Activated T-cell treated with anti-CD3 and anti-CD28 coated beads for 24 hours (primary cell): Measurements from ENCODE around the gene TRIL.

Source experiments
- DNase-seq: peaks from one replicate; pipeline ENCODE4 v3.0.0-alpha.2; 2020; ENCODE audit warnings: low read depth

Gene TRIL

GRCh38 chr7:28983396-28984190 lies 25.5 kb upstream of the TRIL start:
- DNase-seq = no peak

DNA sequence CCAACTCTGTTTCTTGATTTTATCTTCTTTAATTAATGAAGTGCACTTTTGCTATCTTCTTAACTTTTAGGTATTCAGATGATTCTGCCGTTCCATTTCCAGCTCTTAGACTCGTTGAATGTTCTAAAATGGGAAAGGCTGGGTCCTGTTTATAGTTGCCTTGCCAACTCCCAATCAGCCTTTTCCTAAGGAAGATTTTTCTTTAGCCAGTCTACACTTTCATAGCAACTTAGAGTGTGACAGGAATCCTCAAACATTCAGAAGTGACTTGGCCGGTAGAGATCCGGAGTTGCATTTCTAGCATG lies 23.0 kb upstream of the TRIL start:
- no peak for DNase-seq

- no peak for DNase-seq
These were observed 22.5 kb upstream of the TRIL start for GRCh38 chr7:28980451-28981160.

DNA sequence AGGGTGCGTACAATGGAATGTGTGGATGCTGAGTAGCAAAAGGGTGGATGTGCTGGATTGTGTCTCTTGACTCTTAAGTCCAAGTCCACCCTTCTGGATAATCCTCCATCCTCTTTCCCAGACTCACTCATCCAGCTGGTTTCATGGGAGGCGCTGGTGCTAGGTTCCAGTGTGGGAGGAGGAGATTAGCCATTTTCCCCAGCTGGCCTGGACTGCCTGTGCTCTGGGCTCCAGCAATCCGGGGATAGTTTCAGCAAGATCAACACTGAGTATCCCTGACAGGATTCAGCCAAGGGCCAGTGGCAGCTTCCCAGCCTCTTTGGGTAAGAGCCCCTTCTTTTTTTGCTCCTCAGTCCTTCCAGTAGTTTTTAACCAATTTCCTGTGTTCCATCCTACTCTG lies 21.6 kb upstream of the TRIL start:
- no peak for DNase-seq

GRCh38 chr7:28977881-28978280 lies 19.8 kb upstream of the TRIL start:
- no peak for DNase-seq

DNA sequence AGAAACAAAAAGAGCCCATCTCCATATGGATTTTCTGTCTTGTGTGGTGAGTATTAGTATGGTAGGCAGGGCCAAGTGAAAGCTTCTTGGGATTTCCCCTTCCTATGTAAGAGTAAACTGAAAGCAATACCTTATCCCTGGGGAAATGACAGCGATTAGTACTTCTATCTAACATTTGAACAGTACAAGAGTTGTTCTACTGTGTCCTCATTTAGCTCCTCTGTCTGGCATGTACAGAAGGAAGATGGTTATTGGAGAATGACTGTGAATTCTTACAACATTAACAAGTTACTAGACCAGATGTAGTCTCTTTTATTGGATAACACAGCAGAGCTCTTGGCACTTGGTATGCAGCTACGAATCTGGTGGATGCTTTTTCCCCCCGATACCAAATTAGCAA lies 17.9 kb upstream of the TRIL start:
- DNase-seq = no peak

DNA sequence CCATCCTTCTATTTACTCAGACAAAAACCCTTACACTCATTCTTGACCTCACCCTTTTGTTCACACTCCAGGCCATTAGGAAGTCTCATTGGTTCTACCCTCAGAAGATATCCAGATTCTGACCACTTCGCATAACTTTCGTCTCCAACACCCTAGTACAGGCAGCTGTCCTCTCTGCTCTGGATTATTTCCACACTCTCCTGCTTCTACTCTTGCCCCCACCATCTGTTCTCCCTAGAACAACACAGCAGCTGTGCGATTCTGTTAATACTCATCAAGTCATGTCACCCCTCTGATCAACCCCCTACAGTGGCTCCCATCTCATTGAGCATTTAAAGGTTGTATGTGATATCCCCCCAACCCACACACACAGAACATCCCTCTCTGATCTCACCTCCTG lies 15.5 kb upstream of the TRIL start:
- DNase-seq = no peak

DNA sequence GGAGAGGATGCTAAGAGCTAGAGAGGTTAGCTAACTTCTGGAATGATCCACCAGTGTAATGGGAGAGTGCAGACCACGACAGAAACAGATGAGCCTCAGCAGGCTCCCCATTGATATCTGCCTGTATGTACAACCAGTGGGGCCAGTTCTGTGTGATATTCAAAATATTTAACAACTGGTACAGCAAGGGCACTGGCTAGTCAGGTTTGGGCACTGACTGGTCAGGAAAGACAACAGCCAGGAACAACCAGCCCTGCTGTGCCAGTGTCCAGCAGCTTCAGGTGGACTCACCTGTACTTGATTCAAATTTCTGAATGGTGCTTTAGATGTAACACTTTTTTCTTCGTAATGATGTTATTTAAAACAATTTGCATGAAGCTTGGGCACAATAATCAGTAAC lies 5.9 kb upstream of the TRIL start:
- DNase-seq = no peak

DNA sequence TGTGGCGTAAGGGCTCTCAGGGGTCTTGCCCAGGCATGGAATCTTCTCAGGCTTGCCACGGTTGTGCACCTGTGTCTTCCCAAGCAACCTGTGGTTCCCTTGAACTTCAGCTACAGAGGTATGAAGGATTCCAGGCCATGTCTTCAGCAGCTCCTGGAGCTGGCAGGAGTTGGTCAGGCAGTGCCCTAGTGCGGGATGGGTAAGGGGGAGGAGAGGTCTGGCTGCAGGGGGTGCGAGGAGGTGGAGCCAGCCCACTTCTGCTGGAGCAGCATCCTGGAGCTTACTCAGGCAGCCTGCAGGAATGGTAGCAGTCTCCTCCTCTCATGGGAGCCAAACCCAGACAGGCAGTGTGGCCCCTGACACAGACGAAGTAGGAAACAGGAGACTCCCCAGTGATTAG lies 3.8 kb upstream of the TRIL start:
- no peak for DNase-seq

- DNase-seq = no peak
These were observed 2.1 kb upstream of the TRIL start for GRCh38 chr7:28960071-28960840.

- DNase-seq = no peak
These were observed 834 bp upstream of the TRIL start for GRCh38 chr7:28958980-28959347.

- DNase-seq = no peak
These were observed 337 bp downstream of the TRIL start for GRCh38 chr7:28957751-28958234.

GRCh38 chr7:28957064-28957750 lies 923 bp downstream of the TRIL start:
- no peak for DNase-seq

DNA sequence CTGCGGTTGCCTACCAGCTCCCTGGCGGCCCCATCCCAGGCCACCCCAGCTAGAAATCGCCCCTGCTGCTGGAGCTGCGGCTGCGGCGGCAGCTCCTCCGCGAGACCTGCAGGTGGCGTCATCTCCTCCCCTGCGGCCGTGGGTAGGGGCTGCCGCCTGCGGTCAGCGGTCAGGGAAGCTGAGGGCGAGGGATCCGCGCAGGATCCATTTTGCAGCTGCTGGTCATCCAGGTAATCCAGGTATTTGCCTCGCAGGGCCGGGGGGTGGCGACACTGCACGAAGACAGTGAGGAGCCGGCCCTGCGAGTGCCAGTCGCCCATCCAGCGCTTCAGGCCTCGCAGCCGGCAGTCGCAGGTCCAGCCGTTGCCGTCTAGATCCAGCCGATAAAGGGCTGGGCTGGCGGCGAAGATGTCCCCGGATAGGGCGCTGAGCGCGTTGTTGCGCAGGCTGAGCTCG lies 1.5 kb downstream of the TRIL start:
- DNase-seq = no peak

GRCh38 chr7:28955718-28956607 lies 2.2 kb downstream of the TRIL start:
- DNase-seq = no peak

GRCh38 chr7:28955356-28955717 lies 2.8 kb downstream of the TRIL start:
- DNase-seq = no peak

- DNase-seq = no peak
These were observed 3.2 kb downstream of the TRIL start for GRCh38 chr7:28954946-28955345.

DNA sequence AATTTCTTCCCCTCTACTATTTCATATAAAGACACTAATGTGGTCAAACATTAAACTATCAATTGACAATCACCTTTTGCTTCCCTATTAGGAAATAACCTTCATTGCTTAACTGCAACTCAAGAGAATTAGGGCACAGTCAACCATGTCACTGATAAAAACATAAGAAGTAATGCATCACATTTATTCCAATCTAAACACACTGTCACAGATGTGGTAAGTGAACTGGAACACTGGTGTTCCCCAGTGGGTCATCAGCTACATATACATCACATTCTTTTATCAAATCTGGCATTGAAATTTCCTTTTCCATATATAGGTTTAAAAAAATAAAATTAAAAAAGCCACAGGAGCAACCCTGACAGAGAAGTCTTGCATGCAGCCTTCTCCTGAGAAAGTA lies 3.7 kb downstream of the TRIL start:
- no peak for DNase-seq

DNA sequence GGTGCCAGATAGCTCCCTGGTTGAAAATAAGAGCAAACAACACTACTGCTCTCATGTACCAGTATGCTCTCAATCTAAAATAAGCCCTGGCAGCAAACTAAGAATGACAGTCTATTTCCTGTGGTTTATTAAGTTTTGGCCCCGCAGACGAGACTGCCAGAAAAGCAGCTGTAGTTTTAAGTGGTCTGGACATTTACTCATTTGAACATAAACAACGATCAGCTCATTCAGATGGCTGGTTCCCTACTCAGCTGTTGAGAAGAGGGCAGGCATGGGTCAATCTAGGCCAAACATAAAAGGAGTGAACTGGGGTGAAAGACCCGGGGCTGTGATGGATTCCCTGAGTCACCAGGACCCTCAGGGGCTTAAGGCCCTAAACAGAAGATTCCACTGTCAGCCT lies 4.5 kb downstream of the TRIL start:
- DNase-seq = no peak

DNA sequence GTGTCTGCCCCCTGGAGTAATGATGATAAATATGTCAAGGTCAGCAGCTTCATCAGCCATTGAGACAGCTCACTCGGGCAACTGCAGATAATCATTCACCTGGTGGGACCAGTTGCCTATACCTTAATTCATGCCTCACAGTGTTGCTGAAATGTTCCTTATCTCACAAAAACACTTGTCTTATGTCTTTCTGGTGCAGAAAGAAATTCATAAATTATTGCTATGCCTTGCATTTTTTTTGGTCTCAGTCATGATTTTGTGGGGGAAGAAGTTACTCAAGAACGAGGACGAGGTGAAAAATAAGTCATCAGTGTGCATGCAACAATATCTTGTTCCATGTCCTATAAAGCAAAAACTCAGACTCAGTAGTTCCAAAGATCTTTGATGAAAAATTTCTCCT lies 16.0 kb downstream of the TRIL start:
- DNase-seq = no peak

GRCh38 chr7:28941633-28942032 lies 16.5 kb downstream of the TRIL start:
- DNase-seq = no peak
